ENCODE data around the gene ZNF785. TPM values are rescaled to one million over a fixed set of nuclear protein-coding genes. Genes with fewer than 3 reads are reported as not detected.

Gene ZNF785
- total and polyA plus RNA-seq, 4 donors, result 3.1 to 21.8 (median 8.6) TPM

DNA sequence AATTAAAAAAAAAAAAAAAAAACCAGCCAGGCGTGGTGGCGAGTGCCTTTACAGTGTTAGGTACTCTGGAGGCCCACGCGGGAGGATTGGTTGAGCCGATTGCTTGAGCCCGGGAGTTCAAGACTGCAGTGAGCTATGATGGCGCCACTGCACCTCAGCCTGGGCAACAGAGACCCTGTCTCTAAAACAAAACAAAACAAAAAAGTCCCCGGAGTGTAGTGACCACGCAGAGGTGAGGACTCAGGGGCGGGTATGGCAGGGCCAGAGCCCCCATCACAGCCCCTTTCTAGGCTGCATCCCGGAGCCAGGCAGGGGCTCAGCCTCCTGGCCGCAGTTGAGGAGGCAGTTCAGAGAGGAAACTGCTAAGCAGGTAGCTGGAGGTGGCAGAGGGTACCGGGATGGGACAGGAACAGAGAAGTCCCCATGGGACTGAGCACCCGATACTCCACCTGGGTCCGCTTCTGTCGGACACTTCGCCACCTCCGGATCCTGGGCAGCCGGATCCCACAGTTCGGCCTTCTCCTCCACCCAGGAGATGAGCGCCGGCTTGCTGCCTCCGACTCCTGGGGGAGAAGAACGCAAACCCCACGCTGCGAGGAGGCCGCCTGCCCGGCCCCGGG is 51.6 kb downstream of the ZNF785 start:
- no peaks in the 10 kb centered on the region for H3K4me1 ChIP-seq (ENCODE audit: control insufficient read depth in 1 of 2, insufficient read depth in 2 of 2, low read length in 2 of 2)
- H3K27ac ChIP-seq (ENCODE audit: low read depth in 1 of 2, low read length in 2 of 2), result peak overlapping the region in 1 of 2 donors; percentile 84
- intact Hi-C loops (cut with DNase I), result loop anchor here in 1 of 2 donors (10.0 kb wide), 1 partner anchor 51 kb away; the partner anchor contains the start of gene ZNF785
- H3K9me3 ChIP-seq (ENCODE audit: control insufficient read depth, low read length), result no peaks in the 10 kb centered on the region
- DNase-seq, result no peak
- ATAC-seq (ENCODE audit: low FRiP score), result peak; percentile 16
- H3K36me3 ChIP-seq (ENCODE audit: control insufficient read depth in 1 of 2, insufficient read depth in 2 of 2, low read length in 1 of 2), result peaks cover 0 to 4% of the 10 kb centered on the region in 2 donors
- 15 to 16% methylated on average over 27 to 29 of the region's 29 CpGs for WGBS, 2 donors
- peak overlapping the region; percentile 40 to 80 for H3K4me3 ChIP-seq (ENCODE audit: low read length in 2 of 2)
- no peaks in the 10 kb centered on the region for H3K27me3 ChIP-seq (ENCODE audit: control insufficient read depth in 1 of 2, insufficient read depth in 2 of 2, low read length in 1 of 2)

DNA sequence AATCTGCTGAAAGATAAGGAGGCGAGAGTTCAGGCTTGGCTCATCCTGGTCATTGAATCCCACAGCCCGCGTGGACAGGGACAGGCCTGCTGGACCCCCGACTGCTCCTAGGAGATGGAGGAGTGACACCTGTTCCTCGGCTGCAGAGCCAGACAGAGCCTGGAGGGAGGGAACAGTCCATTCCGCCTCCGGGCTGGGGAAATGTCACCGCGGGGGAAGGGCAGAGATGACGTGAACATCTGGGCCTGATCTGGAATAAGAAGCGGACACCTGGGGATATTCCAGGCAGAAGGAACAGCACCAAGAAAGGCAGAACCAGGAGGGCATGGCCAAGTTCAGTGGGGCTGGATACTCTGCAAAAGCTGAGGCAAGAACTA is 52.4 kb downstream of the ZNF785 start:
- no peak overlapping the region for H3K4me3 ChIP-seq (ENCODE audit: low read length in 2 of 2)
- intact Hi-C loops (cut with DNase I), result loop anchor here in 1 of 2 donors (10.0 kb wide), 1 partner anchor 52 kb away; the partner anchor contains the start of gene ZNF785
- no peak overlapping the region for H3K27ac ChIP-seq (ENCODE audit: low read depth in 1 of 2, low read length in 2 of 2)

DNA sequence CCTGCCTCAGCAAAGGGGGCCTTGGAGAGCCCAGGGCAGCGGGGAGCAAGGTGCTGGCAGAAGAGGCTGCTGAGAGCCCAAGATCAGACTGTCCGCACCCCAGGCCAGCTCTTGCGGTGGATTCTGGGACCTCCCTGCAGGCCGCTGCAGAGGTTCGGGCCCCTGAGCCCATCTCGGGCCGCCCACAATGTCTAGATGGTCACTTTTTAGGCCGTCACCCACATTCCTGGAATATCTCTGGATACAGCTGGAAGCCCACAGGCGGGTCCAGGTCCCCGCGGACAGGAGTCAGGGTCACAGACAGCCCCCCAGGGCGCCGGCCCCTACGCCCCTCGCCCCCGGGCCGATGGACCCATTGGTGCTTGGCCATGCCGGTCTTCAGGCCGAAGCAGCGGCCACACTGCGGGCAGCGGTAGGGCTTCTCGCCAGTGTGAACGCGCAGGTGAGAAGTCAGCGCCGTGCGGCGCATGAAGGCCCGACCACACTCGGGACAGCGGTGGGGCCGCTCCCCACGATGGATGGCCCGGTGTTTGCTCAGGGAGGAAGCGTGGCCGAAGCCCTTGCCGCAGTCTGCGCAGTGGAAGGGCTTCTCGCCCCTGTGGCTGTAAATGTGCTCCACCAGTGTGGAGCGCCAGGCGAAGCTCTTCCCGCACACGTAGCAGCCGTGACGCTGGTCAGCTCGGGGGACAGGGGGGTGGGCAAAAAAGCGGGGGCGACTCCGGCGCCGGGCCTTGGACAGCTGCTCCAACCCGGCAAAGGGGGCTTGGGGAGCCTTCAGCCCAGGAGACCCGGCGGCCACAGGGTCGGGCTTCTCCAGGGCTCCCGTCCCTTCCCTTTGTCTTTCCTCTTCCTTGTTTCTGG is 53.0 kb downstream of the ZNF785 start:
- DNase-seq, result no peak
- 95 to 96% methylated on average over 57 of the region's 57 CpGs for WGBS, 2 donors
- H3K4me3 ChIP-seq (ENCODE audit: low read length in 2 of 2), result no peak overlapping the region
- no peak for ATAC-seq (ENCODE audit: low FRiP score)
- H3K27me3 ChIP-seq (ENCODE audit: control insufficient read depth in 1 of 2, insufficient read depth in 2 of 2, low read length in 1 of 2), result no peaks in the 10 kb centered on the region
- H3K4me1 ChIP-seq (ENCODE audit: control insufficient read depth in 1 of 2, insufficient read depth in 2 of 2, low read length in 2 of 2), result no peaks in the 10 kb centered on the region
- no peaks in the 10 kb centered on the region for H3K9me3 ChIP-seq (ENCODE audit: control insufficient read depth, low read length)
- peaks cover 0 to 4% of the 10 kb centered on the region in 2 donors for H3K36me3 ChIP-seq (ENCODE audit: control insufficient read depth in 1 of 2, insufficient read depth in 2 of 2, low read length in 1 of 2)
- H3K27ac ChIP-seq (ENCODE audit: low read depth in 1 of 2, low read length in 2 of 2), result no peak overlapping the region
- intact Hi-C loops (cut with DNase I), result loop anchor here in 1 of 2 donors (10.0 kb wide), 1 partner anchor 52 kb away; the partner anchor contains the start of gene ZNF785

More for the DNA sequence above, 52.4 kb downstream of the ZNF785 start:
- ATAC-seq (ENCODE audit: low FRiP score) (no peak), DNase-seq (no peak)
- no peaks in the 10 kb centered on the region for H3K27me3 ChIP-seq (ENCODE audit: control insufficient read depth in 1 of 2, insufficient read depth in 2 of 2, low read length in 1 of 2)
- H3K9me3 ChIP-seq (ENCODE audit: control insufficient read depth, low read length), result no peaks in the 10 kb centered on the region
- H3K36me3 ChIP-seq (ENCODE audit: control insufficient read depth in 1 of 2, insufficient read depth in 2 of 2, low read length in 1 of 2), result peaks cover 0 to 4% of the 10 kb centered on the region in 2 donors
- no peaks in the 10 kb centered on the region for H3K4me1 ChIP-seq (ENCODE audit: control insufficient read depth in 1 of 2, insufficient read depth in 2 of 2, low read length in 2 of 2)
- 78 to 82% methylated on average over 11 of the region's 11 CpGs for WGBS, 2 donors

Other genes starting within 250 kb of the ZNF785 start
- 10 to 100 TPM; 42.6 to 51.3 TPM for gene CD2BP2, start 230.4 kb downstream of the ZNF785 start, total RNA-seq
- 10 to 100 TPM; 23.4 to 51.1 TPM for gene CD2BP2, start 230.4 kb downstream of the ZNF785 start, polyA plus RNA-seq
- 10 to 100 TPM; 30.7 to 38.0 TPM for gene TBC1D10B, start 215.2 kb downstream of the ZNF785 start, total RNA-seq
- 10 to 100 TPM; 10.3 to 22.2 TPM for gene TBC1D10B, start 215.2 kb downstream of the ZNF785 start, polyA plus RNA-seq
- not detected for gene MYL11, start 210.9 kb downstream of the ZNF785 start, total RNA-seq
- under 1 TPM in 1 of 2 donors, not detected in 1; 0.26 TPM for gene MYL11, start 210.9 kb downstream of the ZNF785 start, polyA plus RNA-seq
- gene SEPTIN1, start 203.1 kb downstream of the ZNF785 start, total RNA-seq, result 1 to 10 TPM; 2.8 to 6.1 TPM
- 1 to 10 TPM; 1.0 to 2.6 TPM for gene SEPTIN1, start 203.1 kb downstream of the ZNF785 start, polyA plus RNA-seq
- gene ZNF48, start 190.3 kb downstream of the ZNF785 start, total RNA-seq, result 1 to 10 TPM; 6.2 to 7.4 TPM
- gene ZNF48, start 190.3 kb downstream of the ZNF785 start, polyA plus RNA-seq, result 1 to 10 TPM; 3.4 to 4.9 TPM
- gene ZNF771, start 178.1 kb downstream of the ZNF785 start, total RNA-seq, result 1 to 10 TPM; 6.3 to 7.4 TPM
- 10 to 100 TPM; 11.4 to 20.5 TPM for gene ZNF771, start 178.1 kb downstream of the ZNF785 start, polyA plus RNA-seq
- gene DCTPP1, start 155.7 kb downstream of the ZNF785 start, total RNA-seq, result 10 to 100 TPM; 18.2 to 19.7 TPM
- 10 to 100 TPM; 16.6 to 36.3 TPM for gene DCTPP1, start 155.7 kb downstream of the ZNF785 start, polyA plus RNA-seq
- gene SEPHS2, start 139.8 kb downstream of the ZNF785 start, total RNA-seq, result 10 to 100 TPM; 25.1 to 29.3 TPM
- gene SEPHS2, start 139.8 kb downstream of the ZNF785 start, polyA plus RNA-seq, result 10 to 100 TPM; 25.2 to 52.3 TPM
- gene ITGAL, start 113.0 kb downstream of the ZNF785 start, total RNA-seq, result 10 to 100 TPM in 1 of 2 donors, 1 to 10 TPM in 1; 7.9 to 13.8 TPM
- 10 to 100 TPM in 1 of 2 donors, under 1 TPM in 1; 0.77 to 14.3 TPM for gene ITGAL, start 113.0 kb downstream of the ZNF785 start, polyA plus RNA-seq
- 10 to 100 TPM; 22.3 to 22.8 TPM for gene ZNF768, start 59.1 kb downstream of the ZNF785 start, total RNA-seq
- 10 to 100 TPM; 29.9 to 40.2 TPM for gene ZNF768, start 59.1 kb downstream of the ZNF785 start, polyA plus RNA-seq
- 1 to 10 TPM; 9.1 to 9.5 TPM for gene ZNF747, start 50.8 kb downstream of the ZNF785 start, total RNA-seq
- 1 to 10 TPM; 5.1 to 8.3 TPM for gene ZNF747, start 50.8 kb downstream of the ZNF785 start, polyA plus RNA-seq
- 1 to 10 TPM; 6.4 to 8.5 TPM for gene ZNF764, start 27.3 kb downstream of the ZNF785 start, total RNA-seq
- gene ZNF764, start 27.3 kb downstream of the ZNF785 start, polyA plus RNA-seq, result 1 to 10 TPM; 1.9 to 4.6 TPM
- 10 to 100 TPM in 1 of 2 donors, 1 to 10 TPM in 1; 9.0 to 12.9 TPM for gene ZNF688, start 14.0 kb downstream of the ZNF785 start, total RNA-seq
- 10 to 100 TPM; 17.4 to 20.2 TPM for gene ZNF688, start 14.0 kb downstream of the ZNF785 start, polyA plus RNA-seq
- 1 to 10 TPM; 5.7 to 7.1 TPM for gene ZNF689, start 24.7 kb upstream of the ZNF785 start, total RNA-seq
- gene ZNF689, start 24.7 kb upstream of the ZNF785 start, polyA plus RNA-seq, result 1 to 10 TPM; 2.9 to 3.3 TPM
- 10 to 100 TPM; 50.5 to 53.4 TPM for gene PRR14, start 65.3 kb upstream of the ZNF785 start, total RNA-seq
- 100 to 1,000 TPM in 1 of 2 donors, 10 to 100 TPM in 1; 28.2 to 217 TPM for gene PRR14, start 65.3 kb upstream of the ZNF785 start, polyA plus RNA-seq
- gene FBRS, start 72.7 kb upstream of the ZNF785 start, total RNA-seq, result 10 to 100 TPM; 52.7 to 56.0 TPM
- 10 to 100 TPM; 15.3 to 47.2 TPM for gene FBRS, start 72.7 kb upstream of the ZNF785 start, polyA plus RNA-seq
- gene SRCAP, start 113.5 kb upstream of the ZNF785 start, total RNA-seq, result 10 to 100 TPM; 55.0 to 66.2 TPM
- 10 to 100 TPM in 1 of 2 donors, 1 to 10 TPM in 1; 7.1 to 14.8 TPM for gene SRCAP, start 113.5 kb upstream of the ZNF785 start, polyA plus RNA-seq
- 10 to 100 TPM; 15.8 to 20.8 TPM for gene PHKG2, start 162.7 kb upstream of the ZNF785 start, total RNA-seq
- gene PHKG2, start 162.7 kb upstream of the ZNF785 start, polyA plus RNA-seq, result 10 to 100 TPM; 12.3 to 36.0 TPM
- 1 to 10 TPM in 1 of 2 donors, under 1 TPM in 1; 0.52 to 2.7 TPM for gene CFAP119, start 176.4 kb upstream of the ZNF785 start, total RNA-seq
- gene CFAP119, start 176.4 kb upstream of the ZNF785 start, polyA plus RNA-seq, result 1 to 10 TPM in 1 of 2 donors, under 1 TPM in 1; 0.88 to 9.8 TPM
- gene RNF40, start 176.6 kb upstream of the ZNF785 start, total RNA-seq, result 10 to 100 TPM; 73.9 to 90.2 TPM
- 10 to 100 TPM; 22.7 to 59.5 TPM for gene RNF40, start 176.6 kb upstream of the ZNF785 start, polyA plus RNA-seq
- 10 to 100 TPM; 11.8 to 13.4 TPM for gene ZNF629, start 201.5 kb upstream of the ZNF785 start, total RNA-seq
- 1 to 10 TPM; 2.1 to 6.7 TPM for gene ZNF629, start 201.5 kb upstream of the ZNF785 start, polyA plus RNA-seq